Smooth muscle cell (in vitro differentiated cells): ENCODE data around the gene PRKCE. TPM values are rescaled to one million over a fixed set of nuclear protein-coding genes. Genes with fewer than 3 reads are reported as not detected.

ENCODE experiments used
- DNase-seq: peaks from one replicate; lab custom pipeline; 2025; ENCODE audit not compliant: unreplicated experiment; lab: John Stamatoyannopoulos, UW
- H2AFZ ChIP-seq: fragments of 200-600 bp; sonication (generic); 2 replicates; pipeline ENCODE4 v1.6.0; 2016; ENCODE audit warnings: antibody characterized with exemption, low read depth, mild to moderate bottlenecking
- H3F3A ChIP-seq: fragments of 200-600 bp; sonication (generic); 2 replicates; pipeline ENCODE4 v1.6.0; 2017; ENCODE audit warnings: antibody characterized with exemption, low read depth
- H3K27ac ChIP-seq: fragments of 200-600 bp; sonication (generic); 2 replicates; pipeline ENCODE4 v1.5.1; 2016; ENCODE audit warnings: low read depth, mild to moderate bottlenecking
- H3K27me3 ChIP-seq: fragments of 200-600 bp; sonication (generic); 2 replicates; pipeline ENCODE4 v1.6.1; 2016; ENCODE audit warnings: low read depth, mild to moderate bottlenecking
- H3K36me3 ChIP-seq: fragments of 200-600 bp; sonication (generic); 2 replicates; pipeline ENCODE4 v1.5.1; 2016; ENCODE audit warnings: low read depth
- H3K4me1 ChIP-seq: fragments of 200-600 bp; sonication (generic); 2 replicates; pipeline ENCODE4 v1.5.1; 2016; ENCODE audit warnings: low read depth
- H3K4me2 ChIP-seq: fragments of 200-600 bp; sonication (generic); 2 replicates; pipeline ENCODE4 v1.6.0; 2016; ENCODE audit warnings: mild to moderate bottlenecking
- H3K4me3 ChIP-seq: fragments of 200-600 bp; sonication (generic); 2 replicates; pipeline ENCODE4 v1.5.1; 2016; ENCODE audit warnings: mild to moderate bottlenecking
- H3K79me2 ChIP-seq: fragments of 200-600 bp; sonication (generic); 2 replicates; pipeline ENCODE4 v1.6.0; 2016; ENCODE audit warnings: low read depth, mild to moderate bottlenecking
- H3K9ac ChIP-seq: fragments of 200-600 bp; sonication (generic); 2 replicates; pipeline ENCODE4 v1.6.0; 2016; ENCODE audit warnings: low read depth
- H3K9me3 ChIP-seq: fragments of 200-600 bp; sonication (generic); replicated peaks from 2 replicates; pipeline ENCODE4 v1.5.1; 2016; ENCODE audit warnings: low read depth
- H4K20me1 ChIP-seq: fragments of 200-600 bp; sonication (generic); 2 replicates; pipeline ENCODE4 v1.6.0; 2016; ENCODE audit warnings: low read depth
- WGBS: methylation state at CpG from one replicate; pipeline ENCODE4 v1.1.7; 2016; ENCODE audit warnings: low lambda C conversion rate; 5-methylcytosine and 5-hydroxymethylcytosine counted together
- polyA plus RNA-seq: library from polyadenylated mRNA; unstranded; fragments of >200 nt; fragmentation: Nextera tagmentation; extraction: Ambion mirVana; gene quantifications from 2 replicates; pipeline ENCODE4 v1.2.1, GENCODE V29; 2016
- total RNA-seq: library from RNA; depleted of rRNA; stranded (reverse); fragments of >200 nt; gene quantifications from 2 replicates; pipeline ENCODE4 v1.2.3, GENCODE V29; 2014
- TF ChIP-seq, protein P1 (sequence below): fragments of 200-600 bp; sonication (generic); IDR thresholded peaks from 2 replicates; pipeline ENCODE4 v1.5.1; 2017; ENCODE audit warnings: borderline replicate concordance, mild to moderate bottlenecking, antibody characterized with exemption; ENCODE audit not compliant: insufficient read depth, poor library complexity, severe bottlenecking

Gene PRKCE
- total and polyA plus RNA-seq, 2 experiments from 2014 or later = 20.6 to 29.1 TPM

GRCh38 chr2:46225730-46226129, 574.3 kb downstream of the PRKCE start:
- no peak overlapping the region for H2AFZ ChIP-seq
- H3K27me3 ChIP-seq = no peaks in the 10 kb centered on the region
- no peak overlapping the region for H3K4me2 ChIP-seq
- no peaks in the 10 kb centered on the region for H3K79me2 ChIP-seq
- 89% methylated on average over 1 of the region's 1 CpG for WGBS
- H3K9me3 ChIP-seq = no peaks in the 10 kb centered on the region
- no peak overlapping the region for H3K4me3 ChIP-seq
- DNase-seq = no peak
- H3K36me3 ChIP-seq = no peaks in the 10 kb centered on the region
- no peaks in the 10 kb centered on the region for H3F3A ChIP-seq
- H3K27ac ChIP-seq = peak overlapping the region; percentile 54
- H3K4me1 ChIP-seq = peaks cover 4% of the 10 kb centered on the region
- no peak overlapping the region for H3K9ac ChIP-seq
- TF ChIP-seq, protein P1, sequence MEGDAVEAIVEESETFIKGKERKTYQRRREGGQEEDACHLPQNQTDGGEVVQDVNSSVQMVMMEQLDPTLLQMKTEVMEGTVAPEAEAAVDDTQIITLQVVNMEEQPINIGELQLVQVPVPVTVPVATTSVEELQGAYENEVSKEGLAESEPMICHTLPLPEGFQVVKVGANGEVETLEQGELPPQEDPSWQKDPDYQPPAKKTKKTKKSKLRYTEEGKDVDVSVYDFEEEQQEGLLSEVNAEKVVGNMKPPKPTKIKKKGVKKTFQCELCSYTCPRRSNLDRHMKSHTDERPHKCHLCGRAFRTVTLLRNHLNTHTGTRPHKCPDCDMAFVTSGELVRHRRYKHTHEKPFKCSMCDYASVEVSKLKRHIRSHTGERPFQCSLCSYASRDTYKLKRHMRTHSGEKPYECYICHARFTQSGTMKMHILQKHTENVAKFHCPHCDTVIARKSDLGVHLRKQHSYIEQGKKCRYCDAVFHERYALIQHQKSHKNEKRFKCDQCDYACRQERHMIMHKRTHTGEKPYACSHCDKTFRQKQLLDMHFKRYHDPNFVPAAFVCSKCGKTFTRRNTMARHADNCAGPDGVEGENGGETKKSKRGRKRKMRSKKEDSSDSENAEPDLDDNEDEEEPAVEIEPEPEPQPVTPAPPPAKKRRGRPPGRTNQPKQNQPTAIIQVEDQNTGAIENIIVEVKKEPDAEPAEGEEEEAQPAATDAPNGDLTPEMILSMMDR = no peak
- no peaks in the 10 kb centered on the region for H4K20me1 ChIP-seq

- Histone ChIP-seq H3K4me3 (no peak overlapping the region), H4K20me1 (no peaks in the 10 kb centered on the region), H3K27ac (no peak overlapping the region), H3K9ac (no peak overlapping the region), H2AFZ (no peak overlapping the region), H3K9me3 (no peaks in the 10 kb centered on the region), H3K4me1 (peaks cover 4% of the 10 kb centered on the region), H3K27me3 (no peaks in the 10 kb centered on the region), H3K4me2 (no peak overlapping the region), H3F3A (no peaks in the 10 kb centered on the region), H3K36me3 (no peaks in the 10 kb centered on the region), H3K79me2 (no peaks in the 10 kb centered on the region)
- TF ChIP-seq, protein P1 = no peak
- WGBS = 95% methylated on average over 6 of the region's 6 CpGs
- no peak for DNase-seq
Observed at GRCh38 chr2:46226620-46227019, 575.1 kb downstream of the PRKCE start.

DNA sequence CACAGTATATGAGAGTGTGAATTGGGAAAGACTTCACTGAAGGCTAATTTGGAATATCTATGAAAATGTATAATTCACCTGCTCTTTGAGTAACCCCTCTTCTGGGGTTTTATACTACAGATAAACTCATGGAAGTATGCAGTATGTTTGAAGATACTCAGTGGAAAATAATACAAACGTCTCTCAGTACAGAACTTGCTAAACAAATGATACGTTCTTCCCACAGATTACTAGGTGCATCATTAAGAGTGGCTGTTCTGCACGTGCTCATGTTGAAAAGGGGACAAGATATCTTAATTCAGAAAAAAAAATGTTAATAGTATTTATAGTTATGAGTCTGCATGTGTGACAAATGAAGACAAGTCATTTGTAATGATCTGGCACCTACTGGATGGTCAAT, 575.5 kb downstream of the PRKCE start:
- Histone ChIP-seq H3K9me3 (no peaks in the 10 kb centered on the region), H3K27ac (no peak overlapping the region), H3K4me3 (no peak overlapping the region), H3K79me2 (no peaks in the 10 kb centered on the region), H4K20me1 (no peaks in the 10 kb centered on the region), H3K4me2 (no peak overlapping the region), H2AFZ (no peak overlapping the region), H3K27me3 (no peaks in the 10 kb centered on the region), H3F3A (no peaks in the 10 kb centered on the region), H3K9ac (no peak overlapping the region), H3K4me1 (peaks cover 4% of the 10 kb centered on the region), H3K36me3 (no peaks in the 10 kb centered on the region)
- TF ChIP-seq, protein P1 = no peak
- WGBS = 84% methylated on average over 3 of the region's 3 CpGs
- no peak for DNase-seq

GRCh38 chr2:46227674-46228289, 576.3 kb downstream of the PRKCE start:
- no peaks in the 10 kb centered on the region for H4K20me1 ChIP-seq
- H3K9me3 ChIP-seq = no peaks in the 10 kb centered on the region
- WGBS = 95% methylated on average over 7 of the region's 7 CpGs
- no peak overlapping the region for H3K4me2 ChIP-seq
- H3K4me1 ChIP-seq = peaks cover 4% of the 10 kb centered on the region
- H3K27me3 ChIP-seq = no peaks in the 10 kb centered on the region
- no peaks in the 10 kb centered on the region for H3K36me3 ChIP-seq
- TF ChIP-seq, protein P1 = no peak
- no peak for DNase-seq
- no peak overlapping the region for H3K4me3 ChIP-seq
- no peaks in the 10 kb centered on the region for H3F3A ChIP-seq
- H3K27ac ChIP-seq = no peak overlapping the region
- no peaks in the 10 kb centered on the region for H3K79me2 ChIP-seq
- no peak overlapping the region for H2AFZ ChIP-seq
- no peak overlapping the region for H3K9ac ChIP-seq
